ENCODE data around the gene ADAMTS3.

GRCh38 chr4:72290737-72291136, 278.3 kb downstream of the ADAMTS3 start:
- TF ChIP-seq TOX (CRISPR knock-in tag; IDR thresholded peaks at IDR 0.05; ENCODE audit: borderline replicate concordance) (no peak), ISL1 (CRISPR knock-in tag; IDR thresholded peaks at IDR 0.05) (no peak), CREB5 (CRISPR knock-in tag; IDR thresholded peaks at IDR 0.05; ENCODE audit: low read depth) (no peak), ZFP3 (CRISPR knock-in tag; IDR thresholded peaks at IDR 0.05) (no peak)

Data from SK-N-SH treated with all-trans-retinoic acid at 6 μM for 48 hours (cell line).